Sciatic nerve (tissue), 2 donors: ENCODE data around the gene SERPINE1. TPM values are rescaled to one million over a fixed set of nuclear protein-coding genes. Genes with fewer than 3 reads are reported as not detected.
"Not testable (repeated sequence)": the region's sequence is repeated elsewhere in the genome, so short reads cannot be mapped to it uniquely, and the experiment has no call there.

ENCODE experiments used
- ATAC-seq: fragments of 200-7000 bp; cut with Tn5 transposase; one replicate; pipeline ENCODE4 v1.9.1; 2020; ENCODE audit warnings: mild to moderate bottlenecking, moderate library complexity
- DNase-seq: peaks from one replicate; pipeline ENCODE4 v3.0.0-alpha.2; 2020; ENCODE audit warnings: low spot score
- intact Hi-C: fragments of 100-400 bp; cut with DNase I; formaldehyde crosslinking; loops from one replicate; pipeline ENCODE4 v1.14.2; 2022
- total RNA-seq: library from RNA; stranded (reverse); fragmentation: NEBNext Ultra II Directional; extraction: Animal tissue kit (Norgen Biotek cat#: 25700); gene quantifications from one replicate; pipeline ENCODE4 v1.2.1, GENCODE V29; 2021
- donor health status: DM: no; HTN: no; CAD: no.
- donor health status: DM: no; HTN: no; CAD: no.

SERPINE1 gene
- total RNA-seq, 1 donor from 2014 or later, result 7.0 TPM

DNA sequence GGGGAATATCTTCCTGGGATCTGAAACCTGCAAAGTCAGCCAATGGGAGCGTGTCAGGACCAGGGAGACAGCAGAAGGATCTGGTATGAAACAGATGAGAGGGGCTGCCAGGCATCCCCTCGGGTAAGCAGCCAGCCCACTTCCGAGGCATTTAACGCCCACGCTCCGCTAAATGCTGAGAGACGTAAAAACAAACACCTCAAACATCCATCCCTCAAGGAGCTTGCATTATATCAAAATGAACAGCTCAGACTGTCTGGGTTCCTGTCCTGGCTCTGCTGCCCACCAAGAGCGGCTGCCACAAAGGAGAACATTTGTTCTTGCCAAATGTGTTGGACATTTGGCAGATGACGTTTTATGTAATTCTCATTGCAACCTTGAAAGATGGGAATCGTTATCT is 7.0 kb upstream of the SERPINE1 start:
- ATAC-seq, result no peak
- intact Hi-C loops, result no loop called here
- DNase-seq, result no peak

DNA sequence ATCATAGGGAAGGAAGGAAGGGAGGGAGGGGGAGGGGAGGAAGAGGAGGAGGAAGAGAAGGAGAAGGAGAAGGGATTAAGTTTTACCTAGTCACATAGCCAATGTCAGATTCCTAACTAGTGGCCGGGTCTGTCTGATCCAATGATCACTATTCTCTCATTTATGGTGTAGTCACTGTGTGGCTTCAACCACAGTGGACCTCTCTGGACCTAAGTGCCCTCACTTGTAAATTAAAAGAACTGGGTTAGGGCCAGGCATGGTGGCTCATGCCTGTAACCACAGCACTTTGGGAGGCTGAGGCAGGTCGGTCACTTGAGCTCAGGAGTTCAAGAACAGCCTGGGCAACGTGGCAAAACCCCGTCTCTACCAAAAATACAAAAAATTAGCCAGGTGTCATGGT is 6.6 kb upstream of the SERPINE1 start:
- ATAC-seq, result no peak
- DNase-seq, result no peak
- intact Hi-C loops, result no loop called here

DNA sequence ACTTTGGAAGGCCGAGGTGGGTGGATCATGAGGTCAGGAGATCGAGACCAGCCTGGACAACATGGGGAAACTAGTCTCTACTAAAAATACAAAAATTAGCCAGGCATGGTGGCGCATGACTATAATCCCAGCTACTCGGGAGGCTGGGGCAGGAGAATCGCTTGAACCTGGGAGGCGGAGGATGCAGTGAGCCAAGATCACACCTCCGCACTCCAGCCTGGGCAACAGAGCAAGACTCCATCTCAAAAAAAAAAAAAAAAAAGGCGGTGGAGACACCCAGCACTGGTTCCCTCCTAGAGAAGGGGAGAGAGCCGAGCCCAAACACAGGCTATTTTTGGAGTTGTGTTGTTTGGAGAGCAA is 5.3 kb upstream of the SERPINE1 start:
- DNase-seq, ATAC-seq, intact Hi-C loops: not testable (repeated sequence)

GRCh38 chr7:101121991-101122932 is 4.6 kb upstream of the SERPINE1 start:
- DNase-seq (peak; percentile 77), ATAC-seq (peak; percentile 71)
- intact Hi-C loops, result no loop called here

DNA sequence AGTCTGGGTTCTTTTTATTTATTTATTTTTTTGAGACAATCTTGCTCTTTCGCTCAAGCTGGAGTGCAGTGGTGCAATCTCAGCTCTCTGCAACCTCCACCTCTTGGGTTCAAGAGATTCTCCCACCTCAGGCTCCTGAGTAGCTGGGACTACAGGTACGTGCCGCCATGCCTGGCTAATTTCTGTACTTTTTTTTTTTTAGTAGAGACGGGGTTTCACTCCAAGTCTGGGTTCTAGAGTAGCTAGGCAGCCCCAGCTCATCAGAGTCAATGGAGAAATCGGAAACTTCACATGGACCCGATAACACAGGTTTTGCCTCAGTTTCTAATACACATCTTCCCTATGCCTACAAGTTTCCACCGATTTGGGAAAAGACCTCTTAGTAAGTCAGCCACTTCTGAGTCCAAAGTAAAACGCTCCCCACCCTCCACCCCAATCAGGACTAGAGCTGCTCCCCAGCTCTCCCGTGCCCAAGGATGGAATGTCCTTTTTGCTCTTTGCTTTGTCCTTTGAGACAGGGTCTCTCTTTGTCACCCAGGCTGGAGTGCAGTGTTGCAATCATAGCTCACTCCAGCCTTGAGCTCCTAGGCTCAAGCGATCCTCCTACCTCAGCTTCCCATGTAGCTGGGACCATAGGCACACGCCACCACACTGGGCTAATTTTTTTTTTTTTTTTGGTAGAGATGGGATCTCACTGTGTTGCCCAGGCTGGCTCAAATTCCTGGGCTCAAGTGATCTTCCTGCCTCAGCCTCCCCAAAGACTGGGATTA is 3.8 kb upstream of the SERPINE1 start:
- no peak for DNase-seq
- intact Hi-C loops, result no loop called here

GRCh38 chr7:101123703-101124068 is 3.2 kb upstream of the SERPINE1 start:
- DNase-seq (no peak), ATAC-seq (no peak)
- intact Hi-C loops, result no loop called here

More for the DNA sequence above, 3.8 kb upstream of the SERPINE1 start:
- ATAC-seq, result no peak

DNA sequence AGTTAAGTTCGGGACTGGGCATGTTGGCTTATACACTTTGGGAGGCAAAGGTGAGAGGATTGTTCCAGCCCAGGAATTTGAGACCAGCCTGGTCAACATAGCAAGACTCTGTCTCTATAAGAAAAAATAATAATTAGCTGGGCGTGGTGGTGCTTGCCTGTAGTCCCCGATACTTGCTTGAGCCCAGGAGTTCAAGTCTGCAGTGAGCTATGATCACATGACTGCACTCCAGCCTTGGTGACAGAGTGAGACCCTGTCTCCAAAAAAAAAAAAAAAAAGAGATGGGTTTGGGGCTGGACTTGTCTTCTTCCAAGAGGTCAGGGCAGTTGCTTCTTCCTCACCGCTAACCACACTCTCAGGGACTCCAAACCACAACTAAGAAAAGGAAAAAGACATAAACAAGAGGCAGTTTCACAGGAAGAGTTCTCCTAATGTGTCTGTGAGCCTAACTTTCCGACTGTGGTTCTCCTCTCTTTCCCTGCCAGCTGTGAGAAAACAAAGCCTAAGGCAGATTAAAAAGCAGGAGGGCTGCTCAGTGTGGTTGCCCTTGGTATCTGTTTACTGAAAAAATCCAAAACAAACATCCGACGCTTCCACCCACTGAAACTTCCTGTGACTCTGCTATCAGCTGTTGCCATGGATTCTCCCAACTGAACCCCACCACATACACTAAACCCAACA is 2.4 kb upstream of the SERPINE1 start:
- no peak for DNase-seq
- intact Hi-C loops, result no loop called here
- ATAC-seq, result no peak

- DNase-seq, result peak; percentile 82
- ATAC-seq, result peak; percentile 76
- intact Hi-C loops, result no loop called here
Observed at GRCh38 chr7:101125989-101126650, 784 bp upstream of the SERPINE1 start.

- ATAC-seq (no peak), DNase-seq (no peak)
- intact Hi-C loops, result no loop called here
Observed at GRCh38 chr7:101127460-101128039, 646 bp downstream of the SERPINE1 start.

DNA sequence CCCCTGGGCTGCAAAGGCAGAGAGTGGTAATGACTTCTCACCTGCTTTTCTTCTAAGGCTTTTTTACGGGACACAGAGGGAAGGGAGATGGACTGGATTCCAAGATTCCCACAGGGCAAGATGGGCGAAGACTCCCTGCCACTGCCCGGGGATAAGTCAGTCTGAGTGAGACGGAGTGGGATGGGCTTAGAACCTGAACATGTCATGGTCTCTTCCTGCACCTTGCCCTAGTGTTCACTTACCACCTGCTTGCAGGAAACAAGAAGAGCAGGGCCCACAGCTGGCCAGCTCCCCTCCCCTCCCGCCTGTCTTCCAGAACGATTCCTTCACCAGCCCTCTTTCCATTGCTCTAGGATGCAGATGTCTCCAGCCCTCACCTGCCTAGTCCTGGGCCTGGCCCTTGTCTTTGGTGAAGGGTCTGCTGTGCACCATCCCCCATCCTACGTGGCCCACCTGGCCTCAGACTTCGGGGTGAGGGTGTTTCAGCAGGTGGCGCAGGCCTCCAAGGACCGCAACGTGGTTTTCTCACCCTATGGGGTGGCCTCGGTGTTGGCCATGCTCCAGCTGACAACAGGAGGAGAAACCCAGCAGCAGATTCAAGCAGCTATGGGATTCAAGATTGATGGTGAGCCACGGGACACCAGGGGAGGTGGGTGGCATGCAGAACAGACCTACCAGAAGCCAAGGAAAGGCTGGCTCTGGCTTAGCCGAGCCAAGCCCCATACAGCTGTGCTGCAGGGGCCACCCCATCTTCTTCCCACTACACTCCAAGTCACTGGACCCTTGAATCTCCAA is 1.3 kb downstream of the SERPINE1 start:
- ATAC-seq (no peak), DNase-seq (no peak)
- intact Hi-C loops, result no loop called here

DNA sequence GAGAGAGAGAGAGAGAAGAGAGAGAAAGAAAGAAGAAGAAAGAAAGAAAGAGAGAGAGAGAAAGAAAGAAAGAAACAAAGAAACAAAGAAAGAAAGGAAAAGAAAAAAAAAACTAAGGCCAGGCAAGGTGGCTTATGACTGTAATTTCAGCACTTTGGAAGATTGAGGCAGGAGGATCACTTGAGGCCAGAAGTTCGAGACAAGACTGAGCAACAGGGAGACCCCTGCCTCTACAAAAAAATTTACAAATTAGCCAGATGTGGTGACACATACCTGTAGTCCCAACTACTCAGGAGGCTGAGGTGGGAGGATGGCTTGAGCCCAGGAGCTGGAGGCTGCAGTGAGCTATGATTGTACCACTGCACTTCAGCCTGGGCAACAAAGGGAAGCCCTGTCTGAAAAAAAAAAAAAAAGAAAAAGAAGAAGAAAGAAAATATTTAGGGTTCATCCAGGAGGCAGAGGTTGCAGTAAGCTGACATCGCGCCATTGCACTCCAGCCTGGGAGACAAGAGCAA is 2.8 kb downstream of the SERPINE1 start:
- DNase-seq (no peak), ATAC-seq (no peak)
- intact Hi-C loops, result no loop called here

GRCh38 chr7:101132626-101133600 is 6.0 kb downstream of the SERPINE1 start:
- intact Hi-C loops, result not testable (repeated sequence)

DNA sequence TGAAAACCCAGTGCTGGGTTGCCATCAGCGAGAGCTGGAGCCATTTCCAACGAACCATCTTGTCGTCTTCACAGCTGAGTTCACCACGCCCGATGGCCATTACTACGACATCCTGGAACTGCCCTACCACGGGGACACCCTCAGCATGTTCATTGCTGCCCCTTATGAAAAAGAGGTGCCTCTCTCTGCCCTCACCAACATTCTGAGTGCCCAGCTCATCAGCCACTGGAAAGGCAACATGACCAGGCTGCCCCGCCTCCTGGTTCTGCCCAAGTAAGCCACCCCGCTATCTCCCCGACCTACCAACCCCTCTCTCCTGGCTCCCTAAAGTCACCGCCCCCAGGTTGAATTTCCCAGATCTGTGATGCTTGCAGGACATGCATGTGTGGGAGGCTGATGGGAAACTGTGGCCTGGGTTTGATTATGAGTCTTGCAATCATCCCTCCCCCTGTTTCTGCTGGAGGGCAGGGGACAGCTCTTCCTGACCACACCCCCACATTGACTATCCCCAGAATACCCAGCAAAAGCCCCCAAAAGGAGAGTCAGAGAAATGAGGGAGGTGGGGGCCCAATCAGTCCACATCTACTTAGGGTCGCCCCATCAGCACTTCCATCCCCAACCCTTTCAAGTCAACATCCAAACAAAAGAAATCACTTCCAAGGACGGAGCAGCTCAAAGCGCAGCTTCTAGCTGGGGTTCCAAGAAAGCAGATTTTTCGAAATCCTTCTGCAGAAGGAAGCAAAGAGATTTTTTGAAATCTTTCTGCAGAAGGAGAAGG is 6.9 kb downstream of the SERPINE1 start:
- no peak for ATAC-seq
- DNase-seq, result no peak
- intact Hi-C loops, result no loop called here

More at GRCh38 chr7:101132626-101133600, 6.0 kb downstream of the SERPINE1 start:
- ATAC-seq, DNase-seq: not testable (repeated sequence)

GRCh38 chr7:101134399-101134980 is 7.6 kb downstream of the SERPINE1 start:
- ATAC-seq, result no peak
- DNase-seq, result no peak
- intact Hi-C loops, result no loop called here

DNA sequence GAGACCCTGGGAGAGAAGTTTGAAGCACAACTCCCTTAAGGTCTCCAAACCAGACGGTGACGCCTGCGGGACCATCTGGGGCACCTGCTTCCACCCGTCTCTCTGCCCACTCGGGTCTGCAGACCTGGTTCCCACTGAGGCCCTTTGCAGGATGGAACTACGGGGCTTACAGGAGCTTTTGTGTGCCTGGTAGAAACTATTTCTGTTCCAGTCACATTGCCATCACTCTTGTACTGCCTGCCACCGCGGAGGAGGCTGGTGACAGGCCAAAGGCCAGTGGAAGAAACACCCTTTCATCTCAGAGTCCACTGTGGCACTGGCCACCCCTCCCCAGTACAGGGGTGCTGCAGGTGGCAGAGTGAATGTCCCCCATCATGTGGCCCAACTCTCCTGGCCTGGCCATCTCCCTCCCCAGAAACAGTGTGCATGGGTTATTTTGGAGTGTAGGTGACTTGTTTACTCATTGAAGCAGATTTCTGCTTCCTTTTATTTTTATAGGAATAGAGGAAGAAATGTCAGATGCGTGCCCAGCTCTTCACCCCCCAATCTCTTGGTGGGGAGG is 10.8 kb downstream of the SERPINE1 start:
- intact Hi-C loops, result no loop called here
- ATAC-seq (no peak), DNase-seq (no peak)
